Germinal center (tissue), 1 donor: ENCODE results near the gene EPS8.
"Not testable (repeated sequence)": the region's sequence is repeated elsewhere in the genome, so short reads cannot be mapped to it uniquely, and the experiment has no call there.

Source experiments
- DNase-seq: peaks from one replicate; pipeline ENCODE4 v3.0.0; 2012; ENCODE audit warnings: mixed read lengths, low spot score

EPS8 gene

GRCh38 chr12:15756822-15757221 lies 32.4 kb downstream of the EPS8 start:
- DNase-seq: no peak

- DNase-seq: no peak
These were observed 35.0 kb downstream of the EPS8 start for GRCh38 chr12:15754233-15754632.

- no peak for DNase-seq
These were observed 36.4 kb downstream of the EPS8 start for GRCh38 chr12:15752785-15753184.

- no peak for DNase-seq
These were observed 37.4 kb downstream of the EPS8 start for GRCh38 chr12:15751741-15752140.

- no peak for DNase-seq
These were observed 39.3 kb downstream of the EPS8 start for GRCh38 chr12:15749937-15750336.

GRCh38 chr12:15741870-15742269 lies 47.3 kb downstream of the EPS8 start:
- DNase-seq: not testable (repeated sequence)

- DNase-seq: no peak
These were observed 48.1 kb downstream of the EPS8 start for GRCh38 chr12:15741082-15741481.

GRCh38 chr12:15740389-15740788 lies 48.8 kb downstream of the EPS8 start:
- DNase-seq: not testable (repeated sequence)

- DNase-seq: no peak
These were observed 50.7 kb downstream of the EPS8 start for GRCh38 chr12:15738438-15739015.

- no peak for DNase-seq
These were observed 53.2 kb downstream of the EPS8 start for GRCh38 chr12:15735837-15736615.

GRCh38 chr12:15733136-15733535 lies 56.1 kb downstream of the EPS8 start:
- DNase-seq: no peak

- no peak for DNase-seq
These were observed 56.7 kb downstream of the EPS8 start for GRCh38 chr12:15732341-15733061.

- no peak for DNase-seq
These were observed 57.2 kb downstream of the EPS8 start for GRCh38 chr12:15731940-15732339.

- no peak for DNase-seq
These were observed 60.1 kb downstream of the EPS8 start for GRCh38 chr12:15729097-15729496.

- no peak for DNase-seq
These were observed 61.0 kb downstream of the EPS8 start for GRCh38 chr12:15728118-15728598.

GRCh38 chr12:15726878-15727150 lies 62.4 kb downstream of the EPS8 start:
- DNase-seq: no peak

GRCh38 chr12:15726027-15726877 lies 62.9 kb downstream of the EPS8 start:
- no peak for DNase-seq

GRCh38 chr12:15722951-15723350 lies 66.2 kb downstream of the EPS8 start:
- DNase-seq: no peak

GRCh38 chr12:15721316-15722115 lies 67.7 kb downstream of the EPS8 start:
- no peak for DNase-seq

GRCh38 chr12:15720295-15720694 lies 68.9 kb downstream of the EPS8 start:
- DNase-seq: no peak

GRCh38 chr12:15719230-15719629 lies 70.0 kb downstream of the EPS8 start:
- DNase-seq: no peak
